ENCODE data around the gene MAST4.

The MAST4 gene

GRCh38 chr5:66870708-66871107, 274.5 kb downstream of the MAST4 start:
- Histone ChIP-seq H4K20me1 (ENCODE audit: control insufficient read depth, insufficient read depth, low read depth, low read length) (no peaks in the 10 kb centered on the region), H3F3A (ENCODE audit: control insufficient read depth, insufficient read depth) (no peaks in the 10 kb centered on the region), H3K36me3 (ENCODE audit: control insufficient read depth, low read length) (no peaks in the 10 kb centered on the region), H3K27me3 (ENCODE audit: control insufficient read depth, low read length) (no peaks in the 10 kb centered on the region), H3K79me2 (ENCODE audit: control insufficient read depth, low read length) (no peaks in the 10 kb centered on the region), H3K27ac (ENCODE audit: low read depth, low read length) (no peak overlapping the region), H3K4me3 (ENCODE audit: low read length) (no peak overlapping the region), H3K9me3 (ENCODE audit: control insufficient read depth, insufficient read depth, low read length) (no peaks in the 10 kb centered on the region), H3K4me1 (ENCODE audit: control insufficient read depth, low read length) (no peaks in the 10 kb centered on the region), H3K9me2 (replicated peaks; ENCODE audit: control insufficient read depth, low read length) (no peaks in the 10 kb centered on the region), H3K4me2 (ENCODE audit: low read length) (no peak overlapping the region)
- TF ChIP-seq EZH2phosphoT487 (IDR thresholded peaks at IDR 0.05; ENCODE audit: borderline replicate concordance, low read length) (no peak), CTCF (IDR thresholded peaks at IDR 0.05; ENCODE audit: low read depth, low read length, poor library complexity, severe bottlenecking) (no peak)

- Histone ChIP-seq H3K79me2 (ENCODE audit: control insufficient read depth, low read length) (no peaks in the 10 kb centered on the region), H3K4me3 (ENCODE audit: low read length) (no peak overlapping the region), H3K4me2 (ENCODE audit: low read length) (no peak overlapping the region), H3K9me2 (replicated peaks; ENCODE audit: control insufficient read depth, low read length) (no peaks in the 10 kb centered on the region), H3K9me3 (ENCODE audit: control insufficient read depth, insufficient read depth, low read length) (no peaks in the 10 kb centered on the region), H3K36me3 (ENCODE audit: control insufficient read depth, low read length) (no peaks in the 10 kb centered on the region), H3F3A (ENCODE audit: control insufficient read depth, insufficient read depth) (no peaks in the 10 kb centered on the region), H3K4me1 (ENCODE audit: control insufficient read depth, low read length) (no peaks in the 10 kb centered on the region), H4K20me1 (ENCODE audit: control insufficient read depth, insufficient read depth, low read depth, low read length) (no peaks in the 10 kb centered on the region), H3K27me3 (ENCODE audit: control insufficient read depth, low read length) (no peaks in the 10 kb centered on the region), H3K27ac (ENCODE audit: low read depth, low read length) (no peak overlapping the region)
- TF ChIP-seq EZH2phosphoT487 (IDR thresholded peaks at IDR 0.05; ENCODE audit: borderline replicate concordance, low read length) (no peak), CTCF (IDR thresholded peaks at IDR 0.05; ENCODE audit: low read depth, low read length, poor library complexity, severe bottlenecking) (no peak)
Measured at GRCh38 chr5:66871651-66872050, 275.5 kb downstream of the MAST4 start.

GRCh38 chr5:66872736-66873331, 276.6 kb downstream of the MAST4 start:
- H3F3A ChIP-seq (ENCODE audit: control insufficient read depth, insufficient read depth): no peaks in the 10 kb centered on the region
- H3K27ac ChIP-seq (ENCODE audit: low read depth, low read length): no peak overlapping the region
- TF ChIP-seq EZH2phosphoT487 (IDR thresholded peaks at IDR 0.05; ENCODE audit: borderline replicate concordance, low read length) (no peak), CTCF (IDR thresholded peaks at IDR 0.05; ENCODE audit: low read depth, low read length, poor library complexity, severe bottlenecking) (no peak)
- no peaks in the 10 kb centered on the region for H3K79me2 ChIP-seq (ENCODE audit: control insufficient read depth, low read length)
- H3K36me3 ChIP-seq (ENCODE audit: control insufficient read depth, low read length): no peaks in the 10 kb centered on the region
- no peaks in the 10 kb centered on the region for H3K9me2 ChIP-seq (replicated peaks; ENCODE audit: control insufficient read depth, low read length)
- no peak overlapping the region for H3K4me2 ChIP-seq (ENCODE audit: low read length)
- no peak overlapping the region for H3K4me3 ChIP-seq (ENCODE audit: low read length)
- H3K27me3 ChIP-seq (ENCODE audit: control insufficient read depth, low read length): no peaks in the 10 kb centered on the region
- H4K20me1 ChIP-seq (ENCODE audit: control insufficient read depth, insufficient read depth, low read depth, low read length): no peaks in the 10 kb centered on the region
- H3K4me1 ChIP-seq (ENCODE audit: control insufficient read depth, low read length): no peaks in the 10 kb centered on the region
- H3K9me3 ChIP-seq (ENCODE audit: control insufficient read depth, insufficient read depth, low read length): no peaks in the 10 kb centered on the region

All from DOHH2 (cell line).